ENCODE data around the gene SYNE2.

The SYNE2 gene

GRCh38 chr14:63960926-63961567, 108.2 kb downstream of the SYNE2 start:
- DNase-seq (ENCODE audit: low read depth in 1 of 2, low spot score in 1 of 2), result no peak

DNA sequence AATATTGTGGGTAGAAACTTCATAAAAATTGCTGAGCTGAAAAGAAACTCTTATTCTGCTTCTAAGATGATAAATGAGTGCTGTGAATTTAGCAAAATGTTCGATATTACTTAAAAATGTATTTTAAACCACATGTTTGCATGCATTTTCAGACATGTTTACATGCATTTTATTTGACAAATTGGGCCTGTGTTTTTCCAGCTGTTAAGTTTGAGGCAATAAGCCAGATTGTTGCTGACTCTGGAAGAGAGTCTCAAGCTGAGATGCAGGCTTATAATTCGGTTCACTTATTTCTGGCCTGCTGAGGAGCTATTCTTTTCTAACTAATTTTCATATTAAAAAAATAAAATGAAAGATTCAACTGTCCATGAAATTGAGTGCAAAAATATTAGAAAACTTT, 110.1 kb downstream of the SYNE2 start:
- DNase-seq (ENCODE audit: low read depth in 1 of 2, low spot score in 1 of 2), result no peak

DNA sequence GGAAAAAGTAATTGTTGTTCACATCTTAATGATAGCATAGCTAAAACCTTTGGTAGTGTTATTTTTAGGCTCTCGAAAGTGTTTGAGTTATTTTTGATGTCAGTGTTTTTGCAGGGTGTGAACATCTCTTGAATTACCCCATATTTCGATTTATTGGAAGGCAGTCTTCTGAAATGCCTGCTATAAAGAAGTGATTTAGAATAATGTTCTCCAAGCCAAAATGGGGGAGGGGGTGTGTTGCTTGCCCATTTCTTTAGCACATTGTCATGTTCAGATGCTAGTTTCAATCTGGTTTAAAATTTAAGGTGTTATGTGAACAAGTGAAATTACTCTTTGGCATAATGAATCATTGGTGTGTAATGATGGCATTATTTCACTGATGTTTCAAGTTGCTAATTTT, 110.6 kb downstream of the SYNE2 start:
- no peak for DNase-seq (ENCODE audit: low read depth in 1 of 2, low spot score in 1 of 2)

GRCh38 chr14:63964113-63964512, 111.3 kb downstream of the SYNE2 start:
- no peak for DNase-seq (ENCODE audit: low read depth in 1 of 2, low spot score in 1 of 2)

GRCh38 chr14:63966407-63966806, 113.6 kb downstream of the SYNE2 start:
- DNase-seq (ENCODE audit: low read depth in 1 of 2, low spot score in 1 of 2), result no peak

DNA sequence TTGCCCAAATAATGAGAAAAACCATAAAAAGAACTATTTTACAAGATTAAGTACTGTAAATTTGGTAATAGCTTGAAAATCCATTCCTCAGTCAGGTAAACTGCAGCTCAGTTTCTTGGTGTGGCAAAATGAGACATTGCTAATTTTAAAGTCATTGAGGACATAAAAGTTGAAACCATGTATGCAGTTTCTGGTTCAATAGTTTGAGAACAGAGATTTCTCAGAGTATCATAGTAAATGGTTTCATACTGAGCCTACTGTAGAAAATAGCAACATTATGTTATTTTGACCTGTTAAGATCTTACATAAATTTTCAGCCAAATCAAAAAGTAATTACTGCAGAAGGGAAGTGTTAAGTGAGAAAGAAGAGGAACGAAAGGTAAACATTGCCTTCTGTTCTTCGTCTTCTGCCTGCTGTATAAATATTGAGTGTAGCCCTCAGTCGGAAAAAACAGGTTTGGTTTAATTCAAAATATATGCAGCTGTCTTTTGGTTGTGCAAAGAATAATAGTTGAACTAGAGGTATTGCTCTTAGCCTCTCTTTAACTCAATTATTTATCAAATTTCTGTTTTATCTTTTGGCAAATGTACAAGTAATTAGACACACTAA, 119.6 kb downstream of the SYNE2 start:
- no peak for DNase-seq (ENCODE audit: low read depth in 1 of 2, low spot score in 1 of 2)

DNA sequence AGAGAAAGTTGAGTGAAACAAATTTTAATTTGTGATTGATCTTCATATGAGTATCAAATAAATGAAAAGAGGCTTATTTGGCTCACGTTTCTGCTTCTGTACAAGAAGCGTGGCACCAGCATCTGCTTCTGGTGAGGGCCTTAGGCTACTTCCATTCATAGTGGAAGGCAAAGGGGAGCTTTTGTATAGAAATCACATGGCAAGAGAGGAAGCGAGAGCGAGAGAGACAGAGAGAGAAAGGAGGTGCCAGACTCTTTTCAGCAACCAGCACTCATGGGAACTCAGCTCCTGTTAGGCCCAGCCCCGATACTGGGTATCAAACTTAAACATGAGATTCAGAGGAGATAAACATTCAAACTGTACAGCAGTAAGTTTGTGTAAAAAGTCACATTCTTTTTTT, 121.4 kb downstream of the SYNE2 start:
- DNase-seq (ENCODE audit: low read depth in 1 of 2, low spot score in 1 of 2), result no peak

DNA sequence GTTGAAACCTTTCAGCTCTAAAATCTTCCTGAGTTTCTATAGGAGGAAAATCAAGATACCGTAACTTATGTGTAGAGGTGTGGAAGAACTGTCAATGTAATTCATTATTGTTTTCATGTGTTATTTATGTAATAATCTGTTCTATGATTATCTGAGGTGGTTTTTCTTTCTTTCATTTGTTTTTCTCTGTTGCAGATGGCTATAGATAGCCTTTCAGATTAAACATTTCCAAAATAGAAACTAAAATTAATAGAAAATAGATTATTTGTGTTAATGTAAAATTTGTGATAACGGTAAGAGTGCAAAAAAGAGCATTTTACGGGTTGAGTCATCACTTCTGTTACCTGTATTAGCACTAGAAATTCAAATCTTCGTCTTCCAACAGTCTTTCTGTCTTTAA, 128.8 kb downstream of the SYNE2 start:
- DNase-seq (ENCODE audit: low read depth in 1 of 2, low spot score in 1 of 2), result no peak

GRCh38 chr14:63982156-63982555, 129.4 kb downstream of the SYNE2 start:
- no peak for DNase-seq (ENCODE audit: low read depth in 1 of 2, low spot score in 1 of 2)

DNA sequence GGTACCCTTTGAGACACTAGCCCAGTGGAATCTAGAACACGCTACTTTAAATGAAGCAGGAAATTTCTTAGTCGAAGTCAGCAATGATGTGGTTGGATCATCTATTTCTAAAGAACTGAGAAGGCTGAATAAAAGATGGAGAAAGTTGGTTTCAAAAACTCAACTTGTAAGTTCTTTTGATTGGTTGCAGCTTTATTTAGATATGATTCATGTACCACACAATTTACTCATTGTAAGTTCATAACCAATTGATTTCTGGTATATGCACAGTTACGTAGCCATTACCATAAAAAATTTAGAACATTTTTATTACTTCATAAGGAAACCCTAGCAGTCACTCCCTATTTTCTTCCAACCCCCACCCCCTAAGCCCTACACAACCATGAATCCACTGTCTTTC, 129.8 kb downstream of the SYNE2 start:
- no peak for DNase-seq (ENCODE audit: low read depth in 1 of 2, low spot score in 1 of 2)

- no peak for DNase-seq (ENCODE audit: low read depth in 1 of 2, low spot score in 1 of 2)
These were observed 134.2 kb downstream of the SYNE2 start for GRCh38 chr14:63986789-63987533.

DNA sequence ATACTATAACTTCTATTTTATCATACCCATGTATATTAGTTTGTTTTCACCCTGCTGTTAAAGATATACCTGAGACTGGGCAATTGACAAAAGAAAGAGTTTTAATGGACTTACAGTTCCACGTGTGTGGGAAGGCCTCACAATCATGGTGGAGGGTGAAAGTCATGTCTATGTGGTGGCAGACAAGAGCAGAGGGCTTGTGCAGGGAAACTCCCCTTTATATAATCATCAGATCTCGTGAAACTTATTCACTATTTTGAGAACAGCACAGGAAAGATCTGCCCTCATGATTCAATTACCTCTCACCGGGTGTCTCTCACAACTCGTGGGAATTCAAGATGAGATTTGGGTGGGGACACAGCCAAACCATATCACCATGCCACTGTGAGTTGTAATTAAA, 135.8 kb downstream of the SYNE2 start:
- DNase-seq (ENCODE audit: low read depth in 1 of 2, low spot score in 1 of 2), result no peak

DNA sequence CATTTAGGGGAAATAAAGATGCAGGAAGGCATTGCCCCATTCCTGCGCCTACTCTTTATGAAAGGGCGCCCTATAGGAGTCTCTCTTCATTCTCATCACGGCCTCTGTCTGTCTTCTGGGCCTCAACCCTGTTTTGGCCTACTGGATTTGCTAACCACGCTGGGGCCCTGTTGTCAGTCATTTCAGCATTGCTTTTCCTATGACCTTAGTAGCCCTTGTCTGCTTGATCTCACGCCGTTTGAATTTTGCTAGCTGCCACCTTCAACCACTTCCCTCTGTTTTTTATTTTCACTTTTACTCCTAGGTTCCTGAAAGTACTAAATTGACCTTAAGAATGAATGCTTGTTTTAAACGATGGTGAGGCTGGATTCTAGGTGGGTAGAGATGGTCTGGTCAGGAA, 139.0 kb downstream of the SYNE2 start:
- DNase-seq (ENCODE audit: low read depth in 1 of 2, low spot score in 1 of 2), result no peak

DNA sequence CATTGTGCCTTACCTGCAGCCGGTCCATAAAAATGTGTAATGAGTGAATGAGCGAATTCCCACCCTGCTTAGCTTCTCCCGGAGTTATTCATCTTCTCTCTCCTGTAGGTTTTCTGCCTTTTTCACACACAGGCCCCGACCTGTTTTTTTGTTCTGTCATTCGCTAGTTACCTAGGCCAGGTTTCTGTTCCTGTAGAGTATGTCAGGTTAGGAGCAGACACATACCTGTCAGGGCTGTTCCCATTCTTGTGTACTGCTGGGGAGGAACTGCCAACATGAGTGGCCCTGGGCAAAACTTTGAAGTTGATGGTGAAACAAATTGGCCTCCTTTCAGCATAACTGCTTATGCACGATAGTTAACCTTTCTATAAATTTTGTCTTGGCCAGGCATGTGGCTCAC, 140.1 kb downstream of the SYNE2 start:
- no peak for DNase-seq (ENCODE audit: low read depth in 1 of 2, low spot score in 1 of 2)

GRCh38 chr14:63993992-63994391, 141.2 kb downstream of the SYNE2 start:
- no peak for DNase-seq (ENCODE audit: low read depth in 1 of 2, low spot score in 1 of 2)

DNA sequence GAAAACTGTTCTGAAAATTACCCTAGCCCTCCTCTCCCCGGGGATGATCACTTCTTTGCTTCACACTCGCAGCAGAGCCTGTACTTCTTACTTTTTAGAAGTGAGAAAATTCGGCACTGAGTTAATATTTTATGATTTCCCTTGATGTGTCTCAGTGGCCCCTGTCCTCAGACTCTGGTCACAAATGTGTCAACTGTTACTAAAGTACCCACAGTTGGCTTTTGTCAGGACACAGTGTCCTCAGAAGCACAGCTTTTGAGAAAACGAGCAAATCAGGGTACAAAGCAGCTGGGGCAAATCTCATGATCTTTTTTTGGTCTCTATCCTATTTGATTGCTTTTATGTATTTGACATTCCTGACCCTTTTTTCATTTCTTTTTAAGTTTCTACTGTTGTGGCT, 142.5 kb downstream of the SYNE2 start:
- DNase-seq (ENCODE audit: low read depth in 1 of 2, low spot score in 1 of 2), result no peak

GRCh38 chr14:63996016-63996415, 143.2 kb downstream of the SYNE2 start:
- DNase-seq (ENCODE audit: low read depth in 1 of 2, low spot score in 1 of 2), result no peak

DNA sequence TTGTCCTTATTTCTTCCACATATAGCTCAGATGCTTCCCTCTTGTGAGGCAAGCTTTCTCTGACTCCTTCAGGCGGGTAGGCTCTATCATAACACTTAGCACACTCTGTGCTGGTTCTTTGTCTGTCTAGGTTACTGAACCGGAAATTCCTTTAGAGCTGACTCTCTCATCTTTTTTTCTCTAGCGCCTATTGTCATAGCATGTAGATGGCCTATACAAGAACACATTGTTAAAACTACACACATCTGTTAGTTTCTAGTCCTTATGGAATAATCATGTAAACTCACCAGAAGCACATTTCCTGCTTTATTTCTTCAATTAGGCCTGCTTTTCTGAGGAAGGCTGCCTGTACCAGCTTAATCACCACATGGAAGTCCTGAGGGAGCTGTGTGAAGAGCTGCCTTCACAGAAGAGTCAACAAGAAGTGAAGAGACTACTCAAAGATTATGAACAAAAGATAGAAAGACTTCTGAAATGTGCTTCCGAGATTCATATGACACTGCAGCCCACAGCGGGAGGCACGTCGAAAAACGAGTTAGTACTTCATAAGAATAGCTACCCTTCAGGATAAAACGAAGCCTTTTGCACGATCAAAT, 143.9 kb downstream of the SYNE2 start:
- no peak for DNase-seq (ENCODE audit: low read depth in 1 of 2, low spot score in 1 of 2)

GRCh38 chr14:64000749-64001148, 147.9 kb downstream of the SYNE2 start:
- no peak for DNase-seq (ENCODE audit: low read depth in 1 of 2, low spot score in 1 of 2)

- DNase-seq (ENCODE audit: low read depth in 1 of 2, low spot score in 1 of 2), result no peak
These were observed 153.0 kb downstream of the SYNE2 start for GRCh38 chr14:64005822-64006221.

DNA sequence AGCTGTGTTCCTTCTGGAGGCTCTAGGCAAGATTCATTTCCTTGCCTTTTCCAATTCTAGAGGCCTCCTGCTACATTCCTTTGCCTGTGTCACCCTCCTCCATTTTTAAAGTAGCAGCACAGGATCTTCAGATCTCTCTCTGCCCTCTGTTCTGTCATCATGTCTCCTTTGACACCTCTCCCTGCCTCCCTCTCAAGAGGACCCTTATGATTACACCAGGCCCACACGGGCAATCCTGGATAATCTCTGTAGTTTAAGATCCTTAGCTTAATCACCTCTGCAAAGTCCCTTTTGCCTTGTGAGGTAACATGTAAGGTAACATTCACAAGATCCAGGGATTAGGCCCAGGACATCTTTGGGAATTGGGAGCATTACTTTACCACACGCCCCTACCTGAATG, 155.2 kb downstream of the SYNE2 start:
- DNase-seq (ENCODE audit: low read depth in 1 of 2, low spot score in 1 of 2), result no peak

DNA sequence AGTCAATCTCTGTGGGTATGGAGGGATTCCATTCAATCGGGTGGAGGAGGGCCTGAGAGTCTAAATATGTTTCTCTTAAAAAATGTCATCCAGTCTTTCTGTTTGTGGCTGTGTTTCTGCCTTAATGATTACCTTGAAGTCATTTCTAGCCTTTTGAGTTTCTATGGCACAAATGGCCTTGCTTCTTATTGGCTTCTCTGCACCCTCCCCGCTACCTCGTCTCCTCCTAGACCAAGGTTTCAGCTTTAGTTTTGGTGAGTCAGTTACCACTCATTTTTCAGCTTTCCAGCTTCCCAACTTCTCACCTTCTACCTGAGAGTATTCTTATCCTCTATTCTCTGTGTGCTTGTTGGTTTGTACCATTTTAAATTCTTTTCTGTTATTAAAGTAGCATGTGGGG, 159.2 kb downstream of the SYNE2 start:
- no peak for DNase-seq (ENCODE audit: low read depth in 1 of 2, low spot score in 1 of 2)

All from stimulated activated CD4-positive, alpha-beta T cell treated with anti-CD3 and anti-CD28 coated beads, Interleukin-15, amount 100 ng/mL, for 1 hour (primary cell).